Measurements from ENCODE around the gene CCDC201.

The CCDC201 gene

DNA sequence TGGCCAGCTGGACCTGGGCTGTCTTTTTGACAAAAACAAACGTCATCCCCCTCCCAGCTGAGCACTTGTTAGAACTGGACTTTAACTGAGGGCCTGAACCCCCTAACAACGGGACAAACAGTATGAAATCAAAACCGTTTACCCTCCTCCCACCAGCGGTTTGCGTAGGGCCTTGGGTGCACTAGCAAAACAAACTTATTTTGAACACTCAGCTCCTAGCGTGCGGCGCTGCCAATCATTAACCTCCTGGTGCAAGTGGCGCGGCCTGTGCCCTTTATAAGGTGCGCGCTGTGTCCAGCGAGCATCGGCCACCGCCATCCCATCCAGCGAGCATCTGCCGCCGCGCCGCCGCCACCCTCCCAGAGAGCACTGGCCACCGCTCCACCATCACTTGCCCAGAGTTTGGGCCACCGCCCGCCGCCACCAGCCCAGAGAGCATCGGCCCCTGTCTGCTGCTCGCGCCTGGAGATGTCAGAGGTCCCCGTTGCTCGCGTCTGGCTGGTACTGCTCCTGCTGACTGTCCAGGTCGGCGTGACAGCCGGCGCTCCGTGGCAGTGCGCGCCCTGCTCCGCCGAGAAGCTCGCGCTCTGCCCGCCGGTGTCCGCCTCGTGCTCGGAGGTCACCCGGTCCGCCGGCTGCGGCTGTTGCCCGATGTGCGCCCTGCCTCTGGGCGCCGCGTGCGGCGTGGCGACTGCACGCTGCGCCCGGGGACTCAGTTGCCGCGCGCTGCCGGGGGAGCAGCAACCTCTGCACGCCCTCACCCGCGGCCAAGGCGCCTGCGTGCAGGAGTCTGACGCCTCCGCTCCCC lies 15.5 kb upstream of the CCDC201 start, which contains the start of gene IGFBP1:
Gene IGFBP1, plus strand, starts transcription at position 304 of the 808 bp plus-strand sequence. Its CDS starts 165 bp downstream, at position 469.
- peak within 1 kb of the TSS; percentile 5 for H3K9ac ChIP-seq (ENCODE audit: low read length)
- no peaks in the 10 kb centered on the region for H3K79me1 ChIP-seq (ENCODE audit: low read length)
- no peaks in the 10 kb centered on the region for H3K36me3 ChIP-seq (ENCODE audit: control insufficient read depth in 1 of 2, insufficient read depth in 2 of 2, low read length in 2 of 2)
- H2BK12ac ChIP-seq (ENCODE audit: low read length): no peak within 1 kb of the TSS
- H3K27me3 ChIP-seq (ENCODE audit: insufficient read depth, low read length): peaks cover 16% of the 10 kb centered on the region
- peaks cover 8 to 12% of the 10 kb centered on the region in 2 experiments for H3K4me1 ChIP-seq (ENCODE audit: control insufficient read depth in 1 of 2, insufficient read depth in 2 of 2, low read length in 2 of 2)
- no peak within 1 kb of the TSS for H4K8ac ChIP-seq (ENCODE audit: low read depth, low read length)
- peak within 1 kb of the TSS; percentile 67 for H3K4me3 ChIP-seq (ENCODE audit: low read depth, low read length)
- peaks cover 2% of the 10 kb centered on the region for H3K9me3 ChIP-seq (ENCODE audit: insufficient read depth, low read depth, low read length)
- peak within 1 kb of the TSS; percentile 97 for H3K4me2 ChIP-seq (ENCODE audit: low read length)
- H3K18ac ChIP-seq (ENCODE audit: low read length): no peak within 1 kb of the TSS
- H3K79me2 ChIP-seq (ENCODE audit: control insufficient read depth, insufficient read depth, low read length, poor library complexity): no peaks in the 10 kb centered on the region
- H3K27ac ChIP-seq (ENCODE audit: low read depth, low read length): no peak within 1 kb of the TSS
- no peak within 1 kb of the TSS for H2BK120ac ChIP-seq (ENCODE audit: insufficient read depth, low read length, poor library complexity)
- H3K4ac ChIP-seq (ENCODE audit: low read depth, low read length): no peak within 1 kb of the TSS
- H4K91ac ChIP-seq (ENCODE audit: low read depth, low read length): no peak within 1 kb of the TSS
- H4K12ac ChIP-seq (ENCODE audit: low read depth, low read length): no peak within 1 kb of the TSS
- no CpG with 5 or more reads among the region's 73 CpGs for WGBS (ENCODE audit: extremely low coverage, insufficient coverage, insufficient read length)
- DNase-seq: peak in 1 of 2 donors; percentile 22
- no peak within 1 kb of the TSS for H3K14ac ChIP-seq (ENCODE audit: low read length)
- H2AK5ac ChIP-seq (ENCODE audit: low read length): no peak within 1 kb of the TSS
- no peak within 1 kb of the TSS for H3K23ac ChIP-seq (ENCODE audit: low read length)
- H2AFZ ChIP-seq (ENCODE audit: insufficient read depth, low read length, poor library complexity): no peak within 1 kb of the TSS
- no peak within 1 kb of the TSS for H2BK5ac ChIP-seq (ENCODE audit: low read depth, low read length, poor library complexity)

- Histone ChIP-seq H3K9ac (ENCODE audit: low read length) (no peak overlapping the region), H3K9me3 (ENCODE audit: insufficient read depth, low read depth, low read length) (peaks cover 2% of the 10 kb centered on the region), H3K4me2 (ENCODE audit: low read length) (no peak overlapping the region), H3K14ac (ENCODE audit: low read length) (no peak overlapping the region), H2BK5ac (ENCODE audit: low read depth, low read length, poor library complexity) (no peak overlapping the region), H2AK5ac (ENCODE audit: low read length) (no peak overlapping the region), H3K4ac (ENCODE audit: low read depth, low read length) (no peak overlapping the region), H2BK12ac (ENCODE audit: low read length) (no peak overlapping the region), H3K27me3 (ENCODE audit: insufficient read depth, low read length) (peaks cover 16% of the 10 kb centered on the region), H3K36me3 (ENCODE audit: control insufficient read depth in 1 of 2, insufficient read depth in 2 of 2, low read length in 2 of 2) (no peaks in the 10 kb centered on the region), H3K79me2 (ENCODE audit: control insufficient read depth, insufficient read depth, low read length, poor library complexity) (no peaks in the 10 kb centered on the region), H4K8ac (ENCODE audit: low read depth, low read length) (no peak overlapping the region), H3K4me1 (ENCODE audit: control insufficient read depth in 1 of 2, insufficient read depth in 2 of 2, low read length in 2 of 2) (peaks cover 8 to 12% of the 10 kb centered on the region in 2 experiments), H3K4me3 (ENCODE audit: low read depth, low read length) (no peak overlapping the region), H3K18ac (ENCODE audit: low read length) (no peak overlapping the region), H2AFZ (ENCODE audit: insufficient read depth, low read length, poor library complexity) (no peak overlapping the region), H3K27ac (ENCODE audit: low read depth, low read length) (no peak overlapping the region), H2BK120ac (ENCODE audit: insufficient read depth, low read length, poor library complexity) (no peak overlapping the region), H3K23ac (ENCODE audit: low read length) (no peak overlapping the region), H4K12ac (ENCODE audit: low read depth, low read length) (no peak overlapping the region), H4K91ac (ENCODE audit: low read depth, low read length) (no peak overlapping the region), H3K79me1 (ENCODE audit: low read length) (no peaks in the 10 kb centered on the region)
- no CpG with 5 or more reads among the region's 5 CpGs for WGBS (ENCODE audit: extremely low coverage, insufficient coverage, insufficient read length)
- no peak for DNase-seq
These were observed 14.2 kb upstream of the CCDC201 start for GRCh38 chr7:45886931-45887667.

GRCh38 chr7:45885264-45885882 lies 12.5 kb upstream of the CCDC201 start:
- WGBS (ENCODE audit: extremely low coverage, insufficient coverage, insufficient read length): no CpG with 5 or more reads among the region's 7 CpGs
- no peaks in the 10 kb centered on the region for H3K79me2 ChIP-seq (ENCODE audit: control insufficient read depth, insufficient read depth, low read length, poor library complexity)

GRCh38 chr7:45884136-45884535 lies 11.3 kb upstream of the CCDC201 start:
- no peak overlapping the region for H3K14ac ChIP-seq (ENCODE audit: low read length)
- H3K23ac ChIP-seq (ENCODE audit: low read length): no peak overlapping the region
- no peak for DNase-seq
- no peak overlapping the region for H3K4ac ChIP-seq (ENCODE audit: low read depth, low read length)
- peaks cover 7% of the 10 kb centered on the region for H3K9me3 ChIP-seq (ENCODE audit: insufficient read depth, low read depth, low read length)
- H3K79me1 ChIP-seq (ENCODE audit: low read length): no peaks in the 10 kb centered on the region
- no CpG with 5 or more reads among the region's 4 CpGs for whole genome bisulfite sequencing (ENCODE audit: extremely low coverage, insufficient coverage, insufficient read length)
- no peak overlapping the region for H2AFZ ChIP-seq (ENCODE audit: insufficient read depth, low read length, poor library complexity)
- no peak overlapping the region for H3K18ac ChIP-seq (ENCODE audit: low read length)
- peaks cover 12% of the 10 kb centered on the region for H3K27me3 ChIP-seq (ENCODE audit: insufficient read depth, low read length)
- no peak overlapping the region for H3K4me3 ChIP-seq (ENCODE audit: low read depth, low read length)
- no peak overlapping the region for H4K91ac ChIP-seq (ENCODE audit: low read depth, low read length)
- no peak overlapping the region for H4K8ac ChIP-seq (ENCODE audit: low read depth, low read length)
- no peak overlapping the region for H3K27ac ChIP-seq (ENCODE audit: low read depth, low read length)
- no peak overlapping the region for H2BK120ac ChIP-seq (ENCODE audit: insufficient read depth, low read length, poor library complexity)
- no peak overlapping the region for H2BK12ac ChIP-seq (ENCODE audit: low read length)
- H3K9ac ChIP-seq (ENCODE audit: low read length): no peak overlapping the region
- H2BK5ac ChIP-seq (ENCODE audit: low read depth, low read length, poor library complexity): no peak overlapping the region
- H3K79me2 ChIP-seq (ENCODE audit: control insufficient read depth, insufficient read depth, low read length, poor library complexity): no peaks in the 10 kb centered on the region
- H2AK5ac ChIP-seq (ENCODE audit: low read length): no peak overlapping the region
- no peak overlapping the region for H3K4me2 ChIP-seq (ENCODE audit: low read length)
- H3K4me1 ChIP-seq (ENCODE audit: control insufficient read depth in 1 of 2, insufficient read depth in 2 of 2, low read length in 2 of 2): peaks cover 8 to 9% of the 10 kb centered on the region in 2 experiments
- no peak overlapping the region for H4K12ac ChIP-seq (ENCODE audit: low read depth, low read length)
- H3K36me3 ChIP-seq (ENCODE audit: control insufficient read depth in 1 of 2, insufficient read depth in 2 of 2, low read length in 2 of 2): no peaks in the 10 kb centered on the region

More at GRCh38 chr7:45885264-45885882, 12.5 kb upstream of the CCDC201 start:
- Histone ChIP-seq H3K79me1 (ENCODE audit: low read length) (no peaks in the 10 kb centered on the region), H4K12ac (ENCODE audit: low read depth, low read length) (no peak overlapping the region), H3K14ac (ENCODE audit: low read length) (no peak overlapping the region), H4K8ac (ENCODE audit: low read depth, low read length) (no peak overlapping the region), H2BK12ac (ENCODE audit: low read length) (no peak overlapping the region), H2BK5ac (ENCODE audit: low read depth, low read length, poor library complexity) (no peak overlapping the region), H3K18ac (ENCODE audit: low read length) (no peak overlapping the region), H3K23ac (ENCODE audit: low read length) (no peak overlapping the region), H3K9me3 (ENCODE audit: insufficient read depth, low read depth, low read length) (peaks cover 5% of the 10 kb centered on the region), H3K27me3 (ENCODE audit: insufficient read depth, low read length) (peaks cover 16% of the 10 kb centered on the region), H2AK5ac (ENCODE audit: low read length) (no peak overlapping the region), H2BK120ac (ENCODE audit: insufficient read depth, low read length, poor library complexity) (no peak overlapping the region), H2AFZ (ENCODE audit: insufficient read depth, low read length, poor library complexity) (no peak overlapping the region), H3K4me1 (ENCODE audit: control insufficient read depth in 1 of 2, insufficient read depth in 2 of 2, low read length in 2 of 2) (peaks cover 8 to 12% of the 10 kb centered on the region in 2 experiments), H4K91ac (ENCODE audit: low read depth, low read length) (no peak overlapping the region), H3K9ac (ENCODE audit: low read length) (no peak overlapping the region), H3K27ac (ENCODE audit: low read depth, low read length) (no peak overlapping the region), H3K4ac (ENCODE audit: low read depth, low read length) (no peak overlapping the region), H3K36me3 (ENCODE audit: control insufficient read depth in 1 of 2, insufficient read depth in 2 of 2, low read length in 2 of 2) (no peaks in the 10 kb centered on the region), H3K4me2 (ENCODE audit: low read length) (no peak overlapping the region), H3K4me3 (ENCODE audit: low read depth, low read length) (no peak overlapping the region)
- DNase-seq: no peak

Data from trophoblast cell (in vitro differentiated cells and primary cell).